ENCODE results near the gene PIPOX.

The PIPOX gene

GRCh38 chr17:29020576-29020975 lies 22.4 kb upstream of the PIPOX start:
- DNase-seq = no peak

GRCh38 chr17:29021226-29021625 lies 21.7 kb upstream of the PIPOX start:
- DNase-seq = no peak

DNA sequence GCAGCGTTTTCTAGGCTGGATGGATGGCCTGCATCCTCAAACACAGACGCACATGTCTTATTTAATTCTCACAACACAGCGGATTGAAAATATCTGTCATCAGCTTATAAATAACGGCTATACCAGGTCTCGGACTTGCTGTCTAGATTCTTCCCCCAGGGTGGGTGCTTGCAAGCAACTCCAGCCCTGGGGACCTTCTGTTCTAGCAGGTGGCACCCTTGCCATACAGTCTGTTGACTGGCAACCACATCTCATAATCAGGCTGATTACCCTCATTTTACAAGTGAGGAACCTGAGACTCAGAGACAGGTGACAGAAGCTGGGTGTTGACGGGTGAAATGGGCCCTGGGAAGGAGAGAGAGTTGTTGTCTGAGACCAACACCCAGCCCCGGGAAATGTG lies 20.9 kb upstream of the PIPOX start:
- DNase-seq = no peak

DNA sequence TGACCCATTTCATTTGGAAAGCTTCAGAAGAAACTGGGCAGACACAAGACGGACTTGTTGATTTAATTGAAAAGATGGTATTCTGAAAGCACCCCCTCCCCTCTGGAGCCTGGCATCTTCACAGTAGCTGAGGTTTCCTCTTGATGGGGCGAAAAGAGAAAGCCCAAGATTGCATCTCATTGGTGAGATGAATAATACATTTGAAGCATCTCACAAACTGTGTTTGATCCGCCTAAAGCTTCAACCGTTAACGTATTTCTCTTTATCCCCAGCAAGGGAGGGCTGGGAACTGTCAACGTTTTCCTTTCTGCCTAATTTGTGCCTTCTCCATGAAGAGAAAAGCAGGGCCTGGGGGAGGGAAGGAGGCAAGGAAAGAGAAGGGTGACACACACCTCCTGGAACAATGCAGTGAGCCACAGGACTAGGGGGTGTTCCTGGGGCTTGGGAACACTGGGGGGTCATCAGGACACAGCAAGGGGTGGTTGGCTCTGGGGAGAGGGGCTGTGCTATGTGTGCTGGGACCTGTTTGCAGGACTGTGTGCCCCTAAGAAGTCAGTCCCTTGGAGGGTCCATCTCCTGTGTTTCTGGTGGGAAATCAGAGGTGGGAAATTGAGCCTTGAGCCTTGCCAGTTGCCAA lies 18.5 kb upstream of the PIPOX start:
- DNase-seq = no peak

DNA sequence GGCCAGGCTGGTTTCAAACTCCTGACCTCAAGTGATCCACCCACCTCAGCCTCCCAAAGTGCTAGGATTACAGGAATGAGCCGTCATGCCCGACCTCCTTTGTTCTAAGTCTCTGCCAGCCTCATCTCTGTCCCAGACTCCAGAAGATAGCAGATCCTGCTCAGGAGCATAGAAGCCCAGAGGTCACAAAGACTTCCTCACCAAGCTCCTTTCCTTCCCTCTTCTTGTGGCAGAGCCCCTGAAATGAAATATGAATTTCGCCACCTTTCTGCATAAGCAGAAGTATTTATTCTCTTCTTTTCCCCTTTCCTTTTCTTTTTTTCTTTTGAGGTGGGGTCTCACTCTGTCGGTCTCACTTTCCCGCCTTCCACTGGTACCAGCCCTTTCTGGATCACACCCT lies 11.5 kb upstream of the PIPOX start:
- DNase-seq = no peak

DNA sequence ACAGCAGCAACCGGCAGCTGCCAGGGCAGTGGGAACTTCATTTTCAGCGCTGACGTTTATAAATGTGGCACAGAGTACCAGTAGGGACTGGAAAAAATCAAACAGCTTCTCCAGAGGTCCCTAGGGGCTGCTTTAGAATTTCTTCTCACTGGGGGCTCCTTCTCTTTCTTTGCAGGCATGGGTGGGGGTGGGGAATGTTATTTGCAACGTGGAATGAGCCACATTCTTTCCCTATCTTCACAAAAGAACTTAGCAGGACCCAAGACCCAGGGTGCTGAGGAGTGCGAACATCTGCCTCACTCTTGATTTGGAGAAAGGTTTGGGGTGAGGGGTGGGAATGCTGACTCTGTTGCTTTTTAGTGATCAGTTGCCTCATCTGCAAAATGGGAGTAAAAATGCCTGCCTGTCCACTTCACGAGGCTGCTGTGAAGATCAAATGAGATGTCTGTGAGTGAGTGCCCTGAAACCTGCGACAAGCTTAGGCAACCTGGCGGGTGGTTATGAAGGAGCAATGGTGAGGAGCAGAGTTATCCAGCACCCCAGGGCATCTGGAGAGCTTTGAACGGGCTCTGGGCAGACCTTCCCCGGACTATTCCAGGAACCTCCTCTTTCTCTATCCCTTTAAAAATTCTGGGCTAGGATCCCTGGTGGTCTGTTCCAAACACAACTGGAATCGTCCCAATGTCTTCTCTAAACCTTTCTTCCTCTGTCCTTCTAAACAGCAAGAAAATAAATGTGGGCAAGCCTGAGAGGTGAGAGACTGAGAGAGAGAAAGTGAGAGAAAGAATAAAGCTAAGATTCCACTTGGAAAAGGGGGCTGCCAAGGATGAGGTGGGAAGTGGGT lies 10.7 kb upstream of the PIPOX start:
- DNase-seq = no peak

- DNase-seq = no peak
These were observed 10.1 kb upstream of the PIPOX start for GRCh38 chr17:29032857-29033197.

DNA sequence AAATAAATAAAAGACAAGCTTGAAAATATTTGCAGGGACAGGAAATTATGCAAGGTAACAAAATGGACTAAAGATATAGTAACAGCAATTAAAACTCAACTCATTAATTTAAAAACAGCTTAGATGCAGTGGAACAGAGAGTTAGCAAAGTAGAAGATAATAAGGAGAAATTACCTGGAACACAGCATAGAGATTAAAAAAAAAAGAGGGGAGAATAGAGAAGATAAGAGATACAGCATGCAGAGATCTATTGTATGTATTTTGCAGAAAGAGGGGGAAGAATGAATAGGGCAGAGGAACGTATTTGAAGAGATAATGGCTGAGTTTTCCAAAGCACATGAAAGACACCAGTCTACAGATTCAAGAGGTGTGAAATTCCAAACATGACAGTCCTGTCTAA lies 8.4 kb upstream of the PIPOX start:
- DNase-seq = no peak

- no peak for DNase-seq
These were observed 6.4 kb upstream of the PIPOX start for GRCh38 chr17:29036584-29036983.

DNA sequence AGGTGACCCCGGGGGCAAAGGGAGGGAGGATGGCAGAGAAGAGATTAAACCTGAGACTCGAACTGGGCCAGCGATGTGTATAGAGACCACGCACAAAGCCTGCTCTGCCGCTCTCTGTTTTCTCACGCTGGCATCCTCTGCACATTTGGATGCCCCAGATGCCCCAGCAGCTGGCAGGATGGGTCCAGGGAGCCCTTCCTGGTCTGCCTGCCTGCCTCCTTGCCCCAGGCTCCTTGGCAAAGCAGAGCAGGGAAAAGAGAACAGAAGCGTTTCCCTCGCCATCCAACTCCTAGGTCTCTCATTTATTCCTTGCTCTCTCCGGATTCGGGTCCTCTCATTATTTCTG lies 5.2 kb upstream of the PIPOX start:
- no peak for DNase-seq

- DNase-seq = no peak
These were observed 4.7 kb upstream of the PIPOX start for GRCh38 chr17:29038085-29038795.

- no peak for DNase-seq
These were observed 3.0 kb upstream of the PIPOX start for GRCh38 chr17:29039764-29040598.

GRCh38 chr17:29041091-29041490 lies 1.9 kb upstream of the PIPOX start:
- DNase-seq = no peak

DNA sequence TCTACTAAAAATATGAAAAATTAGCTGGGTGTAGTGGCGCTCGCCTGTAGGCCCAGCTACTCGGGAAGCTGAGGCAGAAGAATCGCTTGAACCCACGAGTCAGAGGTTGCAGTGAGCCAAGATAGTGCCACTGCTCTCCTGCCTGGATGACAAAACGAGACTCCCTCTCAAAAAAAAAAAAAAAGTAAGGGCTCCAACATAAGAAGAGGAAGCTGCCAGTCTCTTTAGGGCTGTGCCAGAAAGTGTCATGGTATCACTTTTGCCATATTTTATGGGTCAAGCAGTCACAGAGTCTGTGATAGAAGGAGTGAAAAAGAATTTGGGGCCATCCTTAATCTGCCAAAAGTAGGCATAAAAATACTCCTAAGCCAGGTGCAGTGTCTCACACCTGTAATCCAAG lies 1.4 kb upstream of the PIPOX start:
- no peak for DNase-seq

- DNase-seq = no peak
These were observed 789 bp upstream of the PIPOX start for GRCh38 chr17:29042026-29042678.

- no peak for DNase-seq
These were observed 701 bp downstream of the PIPOX start for GRCh38 chr17:29043539-29044145.

DNA sequence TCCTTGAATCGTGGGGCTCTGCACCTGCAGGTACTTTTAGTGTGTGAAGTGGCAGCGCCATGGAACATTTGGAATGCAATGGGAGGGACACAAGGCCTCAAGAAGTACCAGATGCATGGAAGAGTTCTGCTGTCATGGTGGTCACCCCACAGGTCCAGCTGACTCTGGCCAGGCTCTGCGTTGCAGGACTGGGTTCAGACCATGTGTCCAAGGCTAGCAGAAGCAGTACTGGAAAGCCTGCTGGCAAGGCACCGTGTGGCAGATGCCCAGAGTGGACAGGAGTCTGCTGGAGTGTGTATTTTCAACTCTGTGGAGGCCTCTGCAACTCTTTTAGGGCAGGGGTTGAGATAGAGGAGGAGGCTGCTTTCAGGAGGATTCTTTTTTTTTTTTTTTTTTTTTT lies 2.1 kb downstream of the PIPOX start:
- no peak for DNase-seq

DNA sequence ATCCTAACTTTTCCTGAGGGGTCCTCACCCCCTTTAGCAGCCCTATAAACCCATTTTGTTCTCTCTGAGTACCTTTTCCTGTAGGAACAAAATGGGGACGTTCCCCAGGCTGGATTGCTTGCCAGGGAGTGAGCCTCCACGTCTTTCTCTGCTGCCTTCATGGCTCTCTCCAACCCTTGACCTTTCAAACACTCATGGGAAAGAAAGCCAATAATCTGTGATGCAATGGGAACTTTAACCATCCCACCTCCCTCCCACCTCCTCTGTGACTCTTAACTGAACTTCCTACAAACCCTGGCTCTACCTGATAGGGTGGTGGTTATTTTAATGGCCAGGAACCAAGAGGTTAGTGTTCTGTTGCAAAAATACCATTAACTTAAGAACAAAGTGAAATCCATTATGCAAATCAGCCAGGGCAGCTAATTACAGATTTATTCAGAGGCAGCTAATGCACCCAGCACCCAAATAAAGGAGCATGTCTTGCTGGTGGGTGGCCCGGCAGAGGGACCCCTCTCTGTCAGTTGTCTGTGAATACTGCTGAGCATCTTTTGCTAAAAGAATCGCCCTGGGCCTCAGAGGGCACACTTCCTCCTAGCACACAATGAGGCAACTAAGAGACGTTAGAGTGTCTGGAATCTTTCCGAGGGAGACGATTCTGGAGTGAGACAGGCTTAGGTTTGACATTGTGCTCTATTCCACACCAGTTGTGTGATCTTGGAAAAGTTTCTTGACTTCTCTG lies 3.0 kb downstream of the PIPOX start:
- no peak for DNase-seq

- no peak for DNase-seq
These were observed 3.5 kb downstream of the PIPOX start for GRCh38 chr17:29046473-29046839.

- no peak for DNase-seq
These were observed 5.8 kb downstream of the PIPOX start for GRCh38 chr17:29048440-29049368.
